Naive thymus-derived CD4-positive, alpha-beta T cell (primary cell): ENCODE data around the gene WNT11. TPM values are rescaled to one million over a fixed set of nuclear protein-coding genes. Genes with fewer than 3 reads are reported as not detected.

ENCODE experiments used
- ATAC-seq: fragments of 150-1000 bp; cut with Tn5 transposase; 2 replicates; pipeline ENCODE4 v1.10.0; 2021; ENCODE audit warnings: mild to moderate bottlenecking, moderate library complexity
- CTCF ChIA-PET: fragments of 350-600 bp; sonication (Branson Sonifier 250); formaldehyde crosslinking; loops from one replicate; lab custom pipeline; 2021; ENCODE audit warnings: antibody characterized with exemption; lab: Charles Lee
- POLR2A ChIA-PET: fragments of 350-600 bp; sonication (Branson Sonifier 250); formaldehyde crosslinking; loops from one replicate; lab custom pipeline; 2021; ENCODE audit warnings: antibody characterized with exemption, inconsistent platforms; lab: Charles Lee
- DNase-seq, 9 donors: peaks; one replicate each; pipeline versions ENCODE4 v3.0.0 to v3.0.0-alpha.2; 2020 to 2022; ENCODE audit warnings: mixed read lengths in 1 of 9
- H3K27ac ChIP-seq: one replicate; pipeline ENCODE4 v1.7.0; 2013; ENCODE audit warnings: mild to moderate bottlenecking, low read depth, low read length, moderate library complexity
- H3K27me3 ChIP-seq, 2 donors: one replicate each; pipeline ENCODE4 v1.7.0; 2013; ENCODE audit warnings: low read length in 2 of 2, mild to moderate bottlenecking in 2 of 2, moderate library complexity in 2 of 2; ENCODE audit not compliant: control insufficient read depth in 2 of 2, insufficient read depth in 2 of 2
- H3K36me3 ChIP-seq, 3 experiments: 1 replicate in 2 of 3; 2 replicates in 1 of 3; pipeline ENCODE4 v1.7.0; 2013; ENCODE audit warnings: low read length in 3 of 3, mild to moderate bottlenecking in 3 of 3, moderate library complexity in 1 of 3; ENCODE audit not compliant: insufficient read depth in 3 of 3, control insufficient read depth in 2 of 3
- H3K4me1 ChIP-seq, 2 donors: one replicate each; pipeline ENCODE4 v1.7.0; 2013; ENCODE audit warnings: low read length in 2 of 2, mild to moderate bottlenecking in 2 of 2, moderate library complexity in 1 of 2; ENCODE audit not compliant: control insufficient read depth in 2 of 2, insufficient read depth in 2 of 2
- H3K4me3 ChIP-seq: 2 replicates; pipeline ENCODE4 v1.7.0; 2013; ENCODE audit warnings: mild to moderate bottlenecking, low read length
- H3K9me3 ChIP-seq, 3 experiments: 1 replicate in 2 of 3; 2 replicates in 1 of 3; pipeline ENCODE4 v1.7.0; 2013; ENCODE audit warnings: low read length in 3 of 3; ENCODE audit not compliant: control insufficient read depth in 2 of 3
- H3K27ac Mint-ChIP-seq, 9 donors: one replicate each; pipeline ENCODE4 v1.8.0; 2020 to 2022; ENCODE audit warnings: mixed read lengths in 9 of 9, mild to moderate bottlenecking in 8 of 9, moderate library complexity in 5 of 9, inconsistent platforms in 2 of 9
- H3K27me3 Mint-ChIP-seq, 5 donors: one replicate each; pipeline ENCODE4 v1.8.0; 2021 to 2022; ENCODE audit warnings: mixed read lengths in 5 of 5, mild to moderate bottlenecking in 1 of 5
- H3K36me3 Mint-ChIP-seq, 5 donors: one replicate each; pipeline ENCODE4 v1.8.0; 2020 to 2022; ENCODE audit warnings: mixed read lengths in 5 of 5, mild to moderate bottlenecking in 3 of 5, inconsistent platforms in 1 of 5
- H3K4me1 Mint-ChIP-seq, 7 donors: one replicate each; pipeline ENCODE4 v1.8.0; 2020 to 2022; ENCODE audit warnings: mixed read lengths in 7 of 7, mild to moderate bottlenecking in 3 of 7, inconsistent platforms in 1 of 7
- H3K4me3 Mint-ChIP-seq, 10 donors: one replicate each; pipeline ENCODE4 v1.8.0; 2020 to 2022; ENCODE audit warnings: mild to moderate bottlenecking in 10 of 10, mixed read lengths in 10 of 10, moderate library complexity in 6 of 10, inconsistent platforms in 2 of 10
- H3K9me3 Mint-ChIP-seq, 11 donors: one replicate each; pipeline ENCODE4 v1.8.0; 2020 to 2022; ENCODE audit warnings: mixed read lengths in 11 of 11, mild to moderate bottlenecking in 4 of 11, inconsistent platforms in 1 of 11, moderate library complexity in 1 of 11
- intact Hi-C, 2 donors: fragments of 100-400 bp; cut with micrococcal nuclease; formaldehyde crosslinking; loops; one replicate each; pipeline ENCODE4 v1.15.1; 2023
- polyA plus RNA-seq, 2 donors: library from polyadenylated mRNA; unstranded; fragments of 300-500 nt; fragmentation: Illumina TruSeq; gene quantifications; one replicate each; pipeline ENCODE4 v1.2.3, GENCODE V29; 2021
- total RNA-seq, 6 experiments: library from RNA in 5 of 6; stranded (reverse) in 5 of 6; gene quantifications; 1 replicate in 5 of 6; 2 replicates in 1 of 6; pipeline ENCODE4 v1.2.3 and lab custom pipeline; 2021 to 2026

The WNT11 gene
- total and polyA plus RNA-seq, 7 experiments from 2014 or later: 0.16 to 0.45 (median 0.27) TPM; not detected in 4

GRCh38 chr11:76151556-76152085, 54.7 kb downstream of the WNT11 start:
- Histone ChIP-seq H3K27ac (no peak overlapping the region), H3K4me3 (no peak overlapping the region), H3K4me1 (peaks cover 0 to 27% of the 10 kb centered on the region in 2 donors), H3K36me3 (no peaks in the 10 kb centered on the region), H3K27me3 (no peaks in the 10 kb centered on the region), H3K9me3 (no peaks in the 10 kb centered on the region)
- Mint-ChIP-seq H3K27me3 (peaks cover 4 to 22% (median 10%) of the 10 kb centered on the region in 5 donors), H3K27ac (peak overlapping the region in 1 of 9 donors; percentile 35), H3K4me1 (peaks cover 16 to 25% (median 21%) of the 10 kb centered on the region in 7 donors), H3K9me3 (no peaks in the 10 kb centered on the region), H3K4me3 (peak overlapping the region in 8 of 10 donors; percentile 60 to 90 (median 78)), H3K36me3 (no peaks in the 10 kb centered on the region)
- ChIA-PET POLR2A (no interaction called here), CTCF (interaction anchor here (0.6 to 1.5 kb wide), 9 partner anchors 8 to 260 kb away, joined by 3 to 30 read pairs (median 4); no protein-coding TSS in a partner anchor)
- intact Hi-C loops: loop anchor here (1.0 to 2.0 kb wide), 7 partner anchors 167 to 445 kb away; no protein-coding TSS in a partner anchor
- no peak for ATAC-seq
- DNase-seq: no peak

GRCh38 chr11:76150141-76150540, 56.2 kb downstream of the WNT11 start:
- H3K4me3 ChIP-seq: no peak overlapping the region
- CTCF ChIA-PET: interaction anchor here (0.6 kb wide), 1 partner anchor 18 kb away, joined by 3 read pairs; no protein-coding TSS in a partner anchor
- no peak overlapping the region for H3K27ac Mint-ChIP-seq
- peaks cover 4 to 20% (median 10%) of the 10 kb centered on the region in 5 donors for H3K27me3 Mint-ChIP-seq
- ATAC-seq (no peak), DNase-seq (no peak)
- H3K9me3 Mint-ChIP-seq: peaks cover 0 to 2% (median 0%) of the 10 kb centered on the region in 11 donors
- peaks cover 16 to 25% (median 21%) of the 10 kb centered on the region in 7 donors for H3K4me1 Mint-ChIP-seq
- intact Hi-C loops: no loop called here
- no peaks in the 10 kb centered on the region for H3K9me3 ChIP-seq
- H3K4me1 ChIP-seq: peaks cover 0 to 27% of the 10 kb centered on the region in 2 donors
- H3K27ac ChIP-seq: no peak overlapping the region
- H3K4me3 Mint-ChIP-seq: no peak overlapping the region
- H3K27me3 ChIP-seq: no peaks in the 10 kb centered on the region
- H3K36me3 Mint-ChIP-seq: peaks cover 0 to 3% (median 0%) of the 10 kb centered on the region in 5 donors
- POLR2A ChIA-PET: no interaction called here
- H3K36me3 ChIP-seq: no peaks in the 10 kb centered on the region

GRCh38 chr11:76149713-76150112, 56.6 kb downstream of the WNT11 start:
- H3K27ac ChIP-seq: no peak overlapping the region
- H3K4me1 ChIP-seq: peaks cover 0 to 27% of the 10 kb centered on the region in 2 donors
- no peak overlapping the region for H3K27ac Mint-ChIP-seq
- peaks cover 4 to 20% (median 10%) of the 10 kb centered on the region in 5 donors for H3K27me3 Mint-ChIP-seq
- H3K9me3 Mint-ChIP-seq: peaks cover 0 to 2% (median 0%) of the 10 kb centered on the region in 11 donors
- ChIA-PET POLR2A (no interaction called here), CTCF (interaction anchor here (0.6 kb wide), 1 partner anchor 17 kb away, joined by 3 read pairs; no protein-coding TSS in a partner anchor)
- H3K36me3 Mint-ChIP-seq: peaks cover 0 to 3% (median 0%) of the 10 kb centered on the region in 5 donors
- intact Hi-C loops: no loop called here
- H3K4me3 ChIP-seq: no peak overlapping the region
- no peaks in the 10 kb centered on the region for H3K27me3 ChIP-seq
- H3K36me3 ChIP-seq: no peaks in the 10 kb centered on the region
- no peaks in the 10 kb centered on the region for H3K9me3 ChIP-seq
- ATAC-seq: no peak
- no peak overlapping the region for H3K4me3 Mint-ChIP-seq
- H3K4me1 Mint-ChIP-seq: peaks cover 16 to 25% (median 21%) of the 10 kb centered on the region in 7 donors
- DNase-seq: no peak

- DNase-seq (no peak), ATAC-seq (no peak)
- no peaks in the 10 kb centered on the region for H3K36me3 ChIP-seq
- H3K9me3 ChIP-seq: no peaks in the 10 kb centered on the region
- Mint-ChIP-seq H3K4me1 (peaks cover 16 to 25% (median 21%) of the 10 kb centered on the region in 7 donors), H3K9me3 (peaks cover 0 to 2% (median 0%) of the 10 kb centered on the region in 11 donors), H3K27ac (no peak overlapping the region), H3K36me3 (peaks cover 0 to 3% (median 0%) of the 10 kb centered on the region in 5 donors), H3K27me3 (peaks cover 4 to 20% (median 10%) of the 10 kb centered on the region in 5 donors), H3K4me3 (no peak overlapping the region)
- intact Hi-C loops: no loop called here
- CTCF ChIA-PET: no interaction called here
- POLR2A ChIA-PET: no interaction called here
- H3K4me1 ChIP-seq: peaks cover 0 to 24% of the 10 kb centered on the region in 2 donors
- no peak overlapping the region for H3K27ac ChIP-seq
- no peak overlapping the region for H3K4me3 ChIP-seq
- no peaks in the 10 kb centered on the region for H3K27me3 ChIP-seq
Observed at GRCh38 chr11:76148941-76149613, 57.2 kb downstream of the WNT11 start.

GRCh38 chr11:76148231-76148630, 58.1 kb downstream of the WNT11 start:
- peaks cover 0 to 16% of the 10 kb centered on the region in 2 donors for H3K4me1 ChIP-seq
- ATAC-seq (no peak), DNase-seq (no peak)
- H3K9me3 ChIP-seq: no peaks in the 10 kb centered on the region
- H3K27ac ChIP-seq: no peak overlapping the region
- Mint-ChIP-seq H3K27me3 (peaks cover 4 to 14% (median 7%) of the 10 kb centered on the region in 5 donors), H3K4me1 (peaks cover 12 to 21% (median 18%) of the 10 kb centered on the region in 7 donors), H3K9me3 (peaks cover 0 to 2% (median 0%) of the 10 kb centered on the region in 11 donors), H3K4me3 (no peak overlapping the region), H3K27ac (no peak overlapping the region), H3K36me3 (peaks cover 0 to 3% (median 0%) of the 10 kb centered on the region in 5 donors)
- H3K36me3 ChIP-seq: no peaks in the 10 kb centered on the region
- H3K27me3 ChIP-seq: no peaks in the 10 kb centered on the region
- ChIA-PET POLR2A (no interaction called here), CTCF (no interaction called here)
- intact Hi-C loops: no loop called here
- H3K4me3 ChIP-seq: no peak overlapping the region

GRCh38 chr11:76147106-76147740, 59.1 kb downstream of the WNT11 start:
- no peak overlapping the region for H3K4me3 Mint-ChIP-seq
- no peak overlapping the region for H3K27ac ChIP-seq
- POLR2A ChIA-PET: interaction anchor here (0.5 to 0.7 kb wide), 2 partner anchors 106 to 252 kb away, joined by 3 read pairs; no protein-coding TSS in a partner anchor

More at GRCh38 chr11:76147106-76147740, 59.1 kb downstream of the WNT11 start:
- Mint-ChIP-seq H3K36me3 (peaks cover 0 to 8% (median 3%) of the 10 kb centered on the region in 5 donors), H3K9me3 (peaks cover 0 to 2% (median 0%) of the 10 kb centered on the region in 11 donors), H3K27me3 (peaks cover 0 to 7% (median 0%) of the 10 kb centered on the region in 5 donors), H3K27ac (no peak overlapping the region), H3K4me1 (peaks cover 4 to 11% (median 8%) of the 10 kb centered on the region in 7 donors)
- Histone ChIP-seq H3K4me3 (no peak overlapping the region), H3K4me1 (peaks cover 0 to 6% of the 10 kb centered on the region in 2 donors), H3K36me3 (peaks cover 0 to 5% (median 0%) of the 10 kb centered on the region in 3 experiments), H3K9me3 (no peaks in the 10 kb centered on the region), H3K27me3 (no peaks in the 10 kb centered on the region)
- intact Hi-C loops: no loop called here
- ATAC-seq (no peak), DNase-seq (no peak)
- CTCF ChIA-PET: interaction anchor here (0.7 kb wide), 1 partner anchor 250 kb away, joined by 3 read pairs; no protein-coding TSS in a partner anchor
